Thymus (tissue), 11 donors: ENCODE results near the gene ZFYVE28. TPM values are rescaled to one million over a fixed set of nuclear protein-coding genes. Genes with fewer than 3 reads are reported as not detected.

Experiments used
- DNase-seq, 9 donors: peaks; one replicate each; pipeline ENCODE4 v3.0.0-alpha.2; 2013; ENCODE audit warnings: low spot score in 9 of 9, low read depth in 6 of 9, missing footprints in 1 of 9
- H3K27ac ChIP-seq, 2 donors: one replicate each; pipeline ENCODE4 v1.5.1; 2013; ENCODE audit warnings: control low read depth in 1 of 2, low read depth in 1 of 2, low read length in 1 of 2, mild to moderate bottlenecking in 1 of 2, moderate library complexity in 1 of 2
- H3K27me3 ChIP-seq, 2 donors: one replicate each; pipeline ENCODE4 v1.5.1; 2013; ENCODE audit warnings: low read length in 1 of 2; ENCODE audit not compliant: control insufficient read depth in 2 of 2, insufficient read depth in 1 of 2
- H3K36me3 ChIP-seq, 2 donors: one replicate each; pipeline ENCODE4 v1.5.1; 2013; ENCODE audit warnings: low read length in 1 of 2, mild to moderate bottlenecking in 1 of 2, moderate library complexity in 1 of 2; ENCODE audit not compliant: control insufficient read depth in 2 of 2, insufficient read depth in 2 of 2
- H3K4me1 ChIP-seq, 2 donors: one replicate each; pipeline ENCODE4 v1.5.1; 2013; ENCODE audit warnings: low read length in 2 of 2; ENCODE audit not compliant: control insufficient read depth in 2 of 2, insufficient read depth in 2 of 2
- H3K4me3 ChIP-seq, 2 donors: one replicate each; pipeline ENCODE4 v1.5.1; 2013; ENCODE audit warnings: low read length in 2 of 2, control low read depth in 1 of 2, mild to moderate bottlenecking in 1 of 2
- H3K9me3 ChIP-seq, 2 donors: one replicate each; pipeline ENCODE4 v1.5.1; 2013; ENCODE audit warnings: low read length in 1 of 2, mild to moderate bottlenecking in 1 of 2; ENCODE audit not compliant: control insufficient read depth in 2 of 2, insufficient read depth in 1 of 2
- WGBS: extraction: QIAGEN DNeasy Blood & Tissue Kit; methylation state at CpG from one replicate; pipeline ENCODE4 v1.1.7; 2013; 5-methylcytosine and 5-hydroxymethylcytosine counted together
- polyA plus RNA-seq: library from polyadenylated mRNA; stranded (reverse); fragments of 200-250 nt; gene quantifications from one replicate; pipeline ENCODE4 v1.2.3, GENCODE V29; 2013
- total RNA-seq: library from RNA; stranded (reverse); fragments of 120-200 nt; gene quantifications from one replicate; pipeline ENCODE4 v1.2.4, GENCODE V29; 2013
- donor health status: healthy.

Gene ZFYVE28
- total and polyA plus RNA-seq, 2 donors = 2.8 to 7.8 TPM

- DNase-seq = no peak
- Histone ChIP-seq H3K27me3 (peaks cover 22 to 61% of the 10 kb centered on the region in 2 donors), H3K4me3 (no peak overlapping the region), H3K9me3 (peaks cover 0 to 3% of the 10 kb centered on the region in 2 donors), H3K36me3 (no peaks in the 10 kb centered on the region), H3K4me1 (peaks cover 12 to 13% of the 10 kb centered on the region in 2 donors), H3K27ac (no peak overlapping the region)
- 80% methylated on average over 4 of the region's 4 CpGs for WGBS
These were observed 4.6 kb upstream of the ZFYVE28 start for GRCh38 chr4:2423066-2423465.

GRCh38 chr4:2421928-2422327 lies 3.5 kb upstream of the ZFYVE28 start:
- DNase-seq = no peak
- Histone ChIP-seq H3K27ac (no peak overlapping the region), H3K9me3 (peaks cover 0 to 3% of the 10 kb centered on the region in 2 donors), H3K27me3 (peaks cover 34 to 67% of the 10 kb centered on the region in 2 donors), H3K4me1 (peaks cover 21 to 22% of the 10 kb centered on the region in 2 donors), H3K4me3 (no peak overlapping the region), H3K36me3 (no peaks in the 10 kb centered on the region)
- 95% methylated on average over 6 of the region's 6 CpGs for WGBS

- Histone ChIP-seq H3K27ac (no peak overlapping the region), H3K4me3 (no peak overlapping the region), H3K27me3 (peaks cover 52 to 89% of the 10 kb centered on the region in 2 donors), H3K9me3 (peaks cover 0 to 9% of the 10 kb centered on the region in 2 donors), H3K36me3 (no peaks in the 10 kb centered on the region), H3K4me1 (peaks cover 28 to 29% of the 10 kb centered on the region in 2 donors)
- WGBS = 72% methylated on average over 9 of the region's 9 CpGs
- no peak for DNase-seq
These were observed 1.4 kb upstream of the ZFYVE28 start for GRCh38 chr4:2419814-2420213.

GRCh38 chr4:2418650-2419571 lies 466 bp upstream of the ZFYVE28 start, which contains the start of gene CFAP99:
Gene CFAP99, plus strand, starts transcription at chr4:2418955.
- 1% methylated on average over 93 of the region's 94 CpGs for WGBS
- Histone ChIP-seq H3K36me3 (no peaks in the 10 kb centered on the region), H3K27me3 (peaks cover 61 to 93% of the 10 kb centered on the region in 2 donors), H3K27ac (peak within 1 kb of the TSS in 1 of 2 donors; percentile 33), H3K9me3 (peaks cover 0 to 9% of the 10 kb centered on the region in 2 donors), H3K4me3 (peak within 1 kb of the TSS; percentile 29 to 64), H3K4me1 (peaks cover 29 to 31% of the 10 kb centered on the region in 2 donors)
- DNase-seq = peak; percentile 85 to 98 (median 95)

GRCh38 chr4:2417226-2417764 lies 1.1 kb downstream of the ZFYVE28 start:
- Histone ChIP-seq H3K36me3 (no peaks in the 10 kb centered on the region), H3K27me3 (peaks cover 62 to 93% of the 10 kb centered on the region in 2 donors), H3K4me1 (peaks cover 43 to 47% of the 10 kb centered on the region in 2 donors), H3K9me3 (peaks cover 0 to 11% of the 10 kb centered on the region in 2 donors), H3K4me3 (peak overlapping the region in 1 of 2 donors; percentile 64), H3K27ac (no peak overlapping the region)
- 2% methylated on average over 61 of the region's 61 CpGs for WGBS
- no peak for DNase-seq

- WGBS = 3% methylated on average over 55 of the region's 55 CpGs
- Histone ChIP-seq H3K9me3 (peaks cover 0 to 12% of the 10 kb centered on the region in 2 donors), H3K4me3 (peak overlapping the region in 1 of 2 donors; percentile 64), H3K36me3 (no peaks in the 10 kb centered on the region), H3K27ac (no peak overlapping the region), H3K4me1 (peaks cover 48 to 51% of the 10 kb centered on the region in 2 donors), H3K27me3 (peaks cover 67 to 93% of the 10 kb centered on the region in 2 donors)
- DNase-seq = peak in 2 of 9 donors; percentile 14 to 27
These were observed 1.8 kb downstream of the ZFYVE28 start for GRCh38 chr4:2416564-2417225.

GRCh38 chr4:2415881-2416563 lies 2.4 kb downstream of the ZFYVE28 start:
- Histone ChIP-seq H3K4me3 (no peak overlapping the region), H3K36me3 (no peaks in the 10 kb centered on the region), H3K9me3 (peaks cover 0 to 12% of the 10 kb centered on the region in 2 donors), H3K4me1 (peaks cover 48 to 51% of the 10 kb centered on the region in 2 donors), H3K27me3 (peaks cover 67 to 91% of the 10 kb centered on the region in 2 donors), H3K27ac (no peak overlapping the region)
- no peak for DNase-seq
- WGBS = 62% methylated on average over 17 of the region's 17 CpGs

- H3K4me3 ChIP-seq = no peak overlapping the region
- H3K36me3 ChIP-seq = no peaks in the 10 kb centered on the region
- WGBS = 96% methylated on average over 3 of the region's 3 CpGs
- H3K9me3 ChIP-seq = peaks cover 0 to 12% of the 10 kb centered on the region in 2 donors
- peaks cover 59 to 85% of the 10 kb centered on the region in 2 donors for H3K27me3 ChIP-seq
- no peak overlapping the region for H3K27ac ChIP-seq
- peaks cover 48 to 51% of the 10 kb centered on the region in 2 donors for H3K4me1 ChIP-seq
- no peak for DNase-seq
These were observed 3.2 kb downstream of the ZFYVE28 start for GRCh38 chr4:2415213-2415612.
